Stimulated activated CD4-positive, alpha-beta T cell treated with anti-CD3 and anti-CD28 coated beads, Interleukin-4, amount 100 ng/mL, for 1 hour (primary cell): Measurements from ENCODE around the gene SLC23A2.
"Not testable (repeated sequence)": the region's sequence is repeated elsewhere in the genome, so short reads cannot be mapped to it uniquely, and the experiment has no call there.

ENCODE experiments used
- DNase-seq: peaks from one replicate; pipeline ENCODE4 v3.0.0-alpha.2; 2020

SLC23A2 gene

DNA sequence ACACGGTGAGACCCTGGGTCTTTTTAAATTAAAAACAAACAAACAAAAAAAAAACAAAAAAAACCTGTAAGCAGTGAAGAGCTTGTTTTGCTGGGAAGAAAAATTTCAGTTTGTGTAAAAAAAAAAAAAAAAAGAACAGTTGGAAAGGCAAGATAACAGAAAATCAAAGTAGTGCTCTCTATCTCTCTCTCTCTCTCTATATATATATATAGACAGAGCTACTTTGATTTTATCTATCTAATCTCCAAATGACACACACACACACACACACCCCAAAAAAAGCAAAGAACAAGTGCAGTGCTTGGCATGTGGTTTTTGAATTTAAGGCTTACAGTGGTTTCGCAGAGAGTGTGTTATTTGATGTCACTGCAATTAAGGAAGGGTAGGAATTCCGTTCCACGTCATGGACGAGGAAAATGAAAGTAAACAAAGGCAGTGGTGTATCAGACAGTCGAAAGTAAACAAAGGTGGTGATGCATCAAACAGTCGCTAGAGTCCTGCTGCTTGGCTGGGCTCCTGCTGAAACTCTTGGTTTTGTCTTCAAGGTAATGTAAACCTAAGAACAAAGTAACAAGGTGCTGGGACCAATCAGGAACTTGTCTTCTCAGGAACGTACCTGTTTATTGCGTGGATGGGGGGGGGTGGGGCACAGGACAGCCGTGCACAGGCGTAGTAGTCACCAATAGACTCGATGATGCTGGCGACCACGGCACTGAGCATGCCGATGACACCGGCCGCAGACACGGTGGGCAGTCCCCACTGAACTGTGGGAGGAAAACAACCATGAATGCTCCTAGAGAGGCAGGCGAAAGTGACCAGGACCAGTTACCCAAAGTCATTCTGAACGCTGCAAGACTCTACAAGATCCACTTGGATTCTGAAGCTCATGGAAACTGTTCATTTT, 131.8 kb downstream of the SLC23A2 start:
- no peak for DNase-seq

DNA sequence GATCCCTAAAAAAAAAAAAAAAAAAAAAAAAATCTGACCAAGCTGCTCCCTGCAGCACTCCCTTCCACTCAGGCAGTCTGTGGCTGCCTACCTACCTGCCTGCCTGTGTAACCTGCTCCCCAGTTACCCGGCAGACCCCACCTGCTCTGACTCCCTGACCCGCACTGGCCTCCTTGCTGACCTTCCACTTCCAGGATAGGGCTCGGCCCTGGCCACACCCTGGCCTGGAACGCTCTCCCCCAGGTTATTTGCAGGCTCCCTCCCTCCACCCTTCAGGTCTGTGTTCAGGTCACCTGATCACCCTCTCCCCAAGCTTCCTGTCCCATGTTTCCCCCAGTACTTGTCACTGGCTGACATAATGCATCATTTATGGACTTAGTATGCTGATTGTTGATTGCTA, 134.3 kb downstream of the SLC23A2 start:
- no peak for DNase-seq

DNA sequence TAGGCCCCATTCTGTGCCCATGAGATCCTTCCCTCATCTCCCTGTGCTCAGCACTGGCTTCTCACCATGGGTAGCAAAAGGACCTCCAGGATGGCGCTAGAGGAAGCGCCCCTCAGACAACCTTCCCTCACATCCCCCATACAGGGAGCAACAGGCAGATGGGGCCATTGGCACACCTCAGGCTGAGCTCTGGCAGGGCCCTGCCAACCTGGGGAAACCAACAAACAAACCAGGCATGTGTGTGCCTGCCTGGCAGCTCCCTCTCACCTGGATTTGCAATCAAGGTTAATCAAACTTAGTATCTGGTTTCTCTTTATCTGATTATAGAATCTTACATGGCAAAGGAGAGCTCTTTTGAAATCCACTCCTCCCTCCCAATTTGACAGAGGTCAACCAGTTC, 134.9 kb downstream of the SLC23A2 start:
- DNase-seq: no peak

DNA sequence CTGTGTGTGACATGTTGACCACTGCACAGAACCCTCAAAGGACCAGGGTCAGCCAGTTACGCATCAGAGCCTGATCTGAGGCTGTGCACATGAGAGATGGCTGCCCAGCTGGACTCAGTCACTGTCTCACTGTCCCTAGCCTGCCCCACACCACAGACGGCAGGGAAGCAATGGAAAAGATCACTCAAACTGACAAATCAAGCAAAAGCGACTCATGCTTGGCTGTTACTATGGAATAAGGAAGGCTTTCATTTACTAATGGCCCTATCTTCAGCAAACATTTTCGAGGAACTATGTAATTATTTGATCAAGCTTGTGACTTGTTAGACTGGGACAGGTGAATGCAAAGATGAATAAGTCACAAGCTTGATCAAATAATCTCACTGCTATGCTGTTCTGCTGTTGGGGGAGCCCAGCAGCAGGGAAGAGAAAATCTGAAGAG, 137.0 kb downstream of the SLC23A2 start:
- DNase-seq: no peak

DNA sequence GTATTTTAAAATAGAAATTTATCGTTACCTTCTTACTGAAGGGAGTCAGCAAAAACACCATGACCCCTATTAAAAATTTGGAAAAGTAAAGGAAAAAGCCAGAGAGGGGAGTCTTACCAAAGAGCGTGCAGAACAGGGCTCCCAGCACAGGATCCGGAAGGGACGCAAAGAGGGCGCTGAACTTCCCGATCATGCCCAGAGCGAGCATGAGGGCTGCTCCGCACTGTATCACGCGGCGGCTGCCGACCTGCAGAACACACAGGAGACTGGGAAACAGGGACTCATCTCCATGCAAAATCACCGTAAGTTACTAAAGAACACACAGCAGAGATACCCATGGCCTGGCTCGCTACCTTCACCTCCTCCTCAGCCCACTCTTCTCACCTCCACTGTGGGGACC, 138.6 kb downstream of the SLC23A2 start:
- DNase-seq: no peak

DNA sequence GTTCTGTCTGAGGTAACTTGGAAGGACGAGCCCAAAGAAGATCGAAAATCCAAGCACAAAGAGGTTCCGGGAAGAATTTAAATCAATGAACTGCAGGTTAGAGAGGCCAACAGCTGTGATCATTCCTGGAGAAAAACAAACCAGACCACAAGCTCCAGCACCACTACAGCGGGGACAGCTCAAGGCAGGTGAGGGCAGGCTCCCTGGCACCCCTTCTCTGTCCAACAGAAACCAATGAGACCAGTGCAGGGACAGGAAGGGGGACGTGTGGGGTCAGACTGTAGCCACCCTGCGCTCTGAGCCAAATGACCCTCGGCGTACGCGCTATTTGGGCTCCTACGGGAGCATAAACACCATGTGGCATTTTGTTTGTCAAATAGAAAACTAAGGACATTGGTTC, 139.3 kb downstream of the SLC23A2 start:
- DNase-seq: no peak

DNA sequence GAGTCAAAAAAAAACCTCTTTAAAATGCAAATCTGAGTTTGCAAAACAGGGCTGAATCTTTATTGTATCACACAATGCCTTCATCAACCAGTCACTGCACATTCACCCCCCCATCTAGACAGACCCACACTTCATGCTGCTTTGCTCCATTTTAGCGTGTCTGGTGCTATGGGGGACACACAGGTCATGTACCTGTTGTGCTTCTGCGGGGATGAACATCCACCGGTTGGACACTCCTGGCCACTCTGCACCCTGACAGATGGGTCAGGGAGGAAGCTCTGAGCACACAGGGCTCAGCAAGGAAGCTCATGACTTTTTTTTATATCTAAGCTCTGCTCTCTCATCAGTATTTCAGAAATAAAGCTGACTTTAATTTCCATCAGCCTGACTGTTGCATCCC, 143.3 kb downstream of the SLC23A2 start:
- no peak for DNase-seq

DNA sequence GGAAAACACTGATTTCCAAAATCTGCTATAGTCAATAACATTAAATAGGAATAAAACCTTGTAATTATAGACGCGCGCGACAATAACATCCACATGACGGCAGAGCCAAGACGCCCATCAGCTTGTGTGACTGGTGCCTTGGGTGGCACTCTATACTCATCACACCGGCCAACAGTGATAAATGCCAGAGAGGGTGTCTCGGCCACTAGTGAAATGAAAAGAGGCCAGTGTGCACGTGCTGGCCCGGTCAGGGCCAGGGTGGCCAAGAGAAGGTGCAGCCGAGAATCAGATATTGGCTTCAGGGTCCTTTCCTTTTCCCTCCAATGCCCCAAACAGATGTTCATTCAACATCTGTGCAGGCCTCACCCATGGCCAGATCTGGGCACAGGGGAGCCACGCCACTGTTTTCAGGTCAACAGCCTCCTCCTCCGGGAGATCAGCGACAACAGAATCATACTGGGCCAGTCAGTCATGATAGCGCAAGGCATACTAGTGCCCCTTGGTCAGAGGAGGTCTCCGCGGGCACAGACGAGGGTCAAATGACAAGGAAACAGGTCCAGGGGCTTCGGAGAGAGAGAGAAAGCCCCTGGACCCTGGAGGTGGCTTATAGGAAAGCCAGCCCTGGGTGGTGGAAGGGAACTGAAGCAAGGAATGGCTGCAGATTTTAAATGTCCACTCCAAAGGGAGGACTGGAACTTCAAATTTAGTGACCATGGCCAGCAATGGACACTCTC, 145.1 kb downstream of the SLC23A2 start:
- no peak for DNase-seq

DNA sequence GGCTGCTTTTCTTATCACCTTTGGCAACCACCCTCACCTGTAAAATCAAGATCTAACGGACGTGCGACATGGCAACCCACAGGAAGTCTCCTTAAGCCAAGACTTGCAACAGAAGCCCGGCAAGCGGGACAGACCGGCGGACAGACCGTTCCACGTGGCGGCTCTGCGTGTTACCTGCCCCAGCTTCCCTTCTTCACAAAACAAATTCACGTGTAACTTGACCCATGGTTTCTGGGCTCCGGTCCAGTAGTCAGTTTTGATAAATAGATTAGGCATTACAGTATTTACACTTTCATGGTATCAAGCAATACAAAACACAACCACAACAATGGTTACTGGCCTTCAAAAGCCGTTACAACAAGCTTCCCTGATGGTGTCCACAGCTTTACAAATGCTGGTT, 145.8 kb downstream of the SLC23A2 start:
- no peak for DNase-seq

DNA sequence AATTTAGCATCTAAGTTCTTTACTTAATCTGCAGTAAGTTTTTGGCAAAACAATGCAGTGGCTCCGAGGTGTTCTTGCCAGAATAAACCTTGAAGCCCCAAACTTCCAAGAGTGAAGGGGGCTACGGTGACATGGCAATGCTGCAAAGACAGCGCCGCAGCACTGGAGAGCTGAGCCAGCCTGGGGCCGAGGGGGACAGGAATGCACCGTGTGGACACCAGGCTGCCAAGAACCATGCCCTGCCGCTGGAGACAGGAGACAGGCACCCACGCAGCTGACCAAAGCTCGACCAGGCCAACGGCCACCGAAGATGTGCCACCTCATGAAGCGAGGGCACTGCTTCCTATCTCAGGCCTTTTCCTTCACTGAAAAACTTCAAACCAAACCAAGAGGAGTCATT, 146.2 kb downstream of the SLC23A2 start:
- no peak for DNase-seq

DNA sequence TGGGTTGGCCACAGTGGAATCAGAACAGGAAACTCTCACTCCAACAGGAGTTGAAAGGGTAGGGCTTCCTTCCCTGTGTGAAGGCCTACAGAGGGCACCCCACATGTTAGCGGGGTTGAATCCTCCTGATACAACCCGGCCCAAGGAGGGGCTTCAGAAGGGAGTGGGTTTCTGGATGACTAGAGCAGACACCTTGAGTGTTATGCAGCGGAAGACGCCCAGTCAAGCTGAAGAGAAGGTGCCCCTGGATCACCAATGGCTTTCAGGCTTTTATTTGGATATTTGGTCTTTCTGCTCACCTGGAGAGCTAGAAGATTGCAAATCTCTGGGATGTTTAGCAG, 146.8 kb downstream of the SLC23A2 start:
- no peak for DNase-seq

DNA sequence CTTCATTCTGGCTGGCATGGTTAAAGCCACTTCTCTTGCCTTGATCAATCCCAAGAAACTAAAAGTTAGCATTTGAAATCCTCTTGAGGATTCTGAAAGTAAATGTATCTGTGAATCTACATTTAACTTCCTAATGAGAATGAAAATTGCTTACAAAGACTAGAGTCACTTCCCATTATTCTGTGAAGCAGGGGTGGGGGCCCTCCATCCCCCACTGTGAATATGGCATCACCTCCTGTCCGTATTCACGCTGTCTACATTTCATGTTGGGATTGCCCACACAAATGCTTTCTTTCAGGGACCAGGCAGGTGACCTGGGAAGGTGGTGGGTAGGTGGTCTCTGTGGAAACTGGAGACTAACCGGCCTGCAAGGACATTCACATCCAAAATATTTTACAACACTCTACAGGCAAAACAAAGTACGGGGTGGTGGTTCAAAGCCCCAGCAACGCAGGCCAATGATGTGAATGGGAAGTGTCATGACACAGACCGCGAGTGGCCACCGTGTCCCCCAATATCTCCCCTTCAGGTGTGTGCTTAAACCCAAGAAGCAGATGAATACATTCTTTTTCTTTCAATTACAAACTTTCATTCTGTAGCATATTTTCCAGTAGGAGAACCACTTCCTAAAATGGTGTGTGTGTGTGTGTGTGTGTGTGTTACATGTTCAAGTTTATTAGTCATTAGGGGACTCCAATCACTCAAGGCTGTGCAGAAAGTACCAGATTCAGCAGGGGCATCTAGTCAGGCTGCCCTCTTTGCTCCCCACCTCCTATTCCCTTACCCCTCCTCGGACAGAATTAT, 147.4 kb downstream of the SLC23A2 start:
- DNase-seq: no peak

DNA sequence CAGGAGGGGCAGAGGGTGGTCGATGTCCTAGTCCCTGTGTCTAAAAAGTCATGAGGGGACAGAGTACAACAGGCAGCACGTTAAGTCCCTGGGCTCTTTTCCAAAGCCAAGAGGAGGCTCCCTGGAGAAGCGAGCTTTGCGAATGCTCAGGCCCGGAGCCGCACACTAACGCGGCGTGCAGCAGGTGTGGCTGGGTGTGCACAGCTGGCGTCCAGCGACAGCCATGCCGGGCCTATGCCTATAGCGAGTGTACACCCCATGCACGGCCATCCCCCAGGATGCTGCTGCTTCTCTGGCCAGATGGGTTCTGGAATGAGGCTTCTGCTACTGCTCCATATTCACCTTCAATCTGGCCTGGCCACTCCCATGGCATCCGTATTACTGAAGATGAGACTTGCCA, 148.3 kb downstream of the SLC23A2 start:
- DNase-seq: no peak

DNA sequence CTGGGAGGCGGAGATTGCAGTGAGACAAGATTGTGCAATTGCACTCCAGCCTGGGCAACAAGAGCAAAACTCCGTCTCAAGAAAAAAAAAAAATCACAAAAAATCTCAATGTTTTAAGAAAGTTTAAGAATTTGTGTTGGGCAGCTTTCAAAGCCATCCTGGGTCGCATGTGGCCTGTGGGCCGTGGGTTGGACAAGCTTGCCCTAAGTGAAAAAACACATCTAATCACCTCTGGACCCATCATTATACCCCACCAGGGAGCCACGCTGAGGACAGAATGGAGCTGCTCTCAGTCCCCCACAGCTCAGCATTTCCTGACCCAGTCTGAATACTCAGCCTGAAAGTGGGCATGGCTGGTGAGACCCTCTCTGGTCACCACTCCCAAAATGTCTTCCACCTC, 150.3 kb downstream of the SLC23A2 start:
- DNase-seq: no peak

DNA sequence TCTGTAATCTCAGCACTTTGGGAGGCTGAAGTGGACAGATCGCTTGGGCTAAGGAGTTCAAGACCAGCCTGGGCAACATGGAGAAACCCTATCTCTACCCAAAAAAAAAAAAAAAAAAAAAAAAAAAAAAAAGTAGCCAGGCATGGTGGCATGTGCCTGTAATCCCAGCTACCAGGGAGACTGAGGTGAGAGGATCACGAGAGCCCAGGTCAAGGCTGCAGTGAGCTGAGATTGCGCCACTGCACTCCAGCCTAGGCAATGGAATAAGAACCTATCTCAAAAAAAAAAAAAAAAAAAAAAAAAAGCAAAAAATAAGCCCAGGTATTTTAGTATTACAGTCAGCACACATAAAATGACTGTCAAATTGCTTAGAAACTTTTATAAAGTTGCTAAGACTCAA, 152.5 kb downstream of the SLC23A2 start:
- not testable (repeated sequence) for DNase-seq

DNA sequence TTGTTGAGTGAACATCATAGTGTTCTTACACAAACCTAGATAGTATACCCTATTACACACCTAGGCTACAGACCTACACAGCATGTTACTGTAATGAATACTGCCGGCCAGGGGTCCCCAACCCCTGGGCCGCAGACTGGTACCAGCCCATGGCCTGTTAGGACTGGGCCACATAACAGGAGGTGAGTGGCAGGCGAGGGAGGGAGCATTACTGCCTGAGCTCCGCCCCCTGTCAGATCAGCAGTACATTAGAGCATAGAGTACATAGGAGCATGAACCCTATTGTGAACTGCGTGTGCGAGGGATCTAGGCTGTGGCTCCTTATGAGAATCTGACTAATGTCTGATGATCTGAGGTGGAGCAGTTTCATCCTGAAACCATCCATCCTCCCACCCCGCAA, 153.3 kb downstream of the SLC23A2 start:
- no peak for DNase-seq

DNA sequence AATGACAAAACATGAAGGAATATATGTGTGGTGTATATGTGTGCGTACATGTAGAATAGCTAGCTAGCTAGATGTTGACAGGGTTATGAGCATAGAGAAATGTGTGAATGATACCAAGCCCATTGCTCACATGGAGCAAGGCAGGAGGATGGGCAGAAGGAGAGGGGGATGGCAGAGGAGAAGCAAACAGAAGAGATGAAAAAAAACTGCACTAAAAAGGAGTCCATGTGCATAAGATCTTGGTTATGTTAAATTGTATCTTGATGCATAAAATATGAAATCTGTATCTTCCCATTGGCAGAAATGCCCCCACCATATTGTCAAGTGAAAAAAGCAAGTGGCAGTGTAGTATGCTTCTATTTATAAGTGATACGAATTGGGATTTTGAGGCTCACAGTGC, 154.5 kb downstream of the SLC23A2 start:
- DNase-seq: no peak

DNA sequence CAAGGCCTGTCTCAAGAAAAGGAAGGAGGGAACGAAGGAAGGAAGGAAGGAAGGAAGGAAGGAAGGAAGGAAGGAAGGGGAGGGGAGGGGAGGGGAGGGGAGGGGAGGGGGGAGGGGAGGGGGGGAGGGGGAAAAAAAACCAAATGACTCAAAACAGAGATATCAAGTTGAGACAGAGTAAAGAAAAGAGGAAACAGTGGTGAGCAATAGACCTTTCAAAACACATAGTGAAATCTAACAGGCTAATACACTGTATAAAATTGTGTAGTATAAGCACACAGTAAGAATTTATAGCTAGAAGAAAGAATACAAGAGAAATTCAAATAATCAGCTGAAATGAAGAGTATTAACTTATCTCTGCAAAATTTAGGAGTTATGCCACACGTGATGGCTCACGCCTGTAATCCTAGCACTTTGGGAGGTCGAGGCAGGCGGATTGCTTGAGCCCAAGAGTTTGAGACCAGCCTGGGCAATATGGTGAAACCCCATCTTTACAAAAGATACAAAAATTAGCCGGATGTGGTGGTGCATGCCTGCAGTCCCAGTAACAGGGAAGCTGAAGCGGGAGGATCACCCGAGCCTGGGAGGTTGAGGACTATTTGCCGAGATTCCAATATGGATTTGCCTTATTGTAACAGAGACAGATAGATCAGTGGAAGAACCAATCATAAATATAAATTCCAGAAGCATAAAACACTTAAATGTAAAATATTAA, 156.4 kb downstream of the SLC23A2 start:
- no peak for DNase-seq

DNA sequence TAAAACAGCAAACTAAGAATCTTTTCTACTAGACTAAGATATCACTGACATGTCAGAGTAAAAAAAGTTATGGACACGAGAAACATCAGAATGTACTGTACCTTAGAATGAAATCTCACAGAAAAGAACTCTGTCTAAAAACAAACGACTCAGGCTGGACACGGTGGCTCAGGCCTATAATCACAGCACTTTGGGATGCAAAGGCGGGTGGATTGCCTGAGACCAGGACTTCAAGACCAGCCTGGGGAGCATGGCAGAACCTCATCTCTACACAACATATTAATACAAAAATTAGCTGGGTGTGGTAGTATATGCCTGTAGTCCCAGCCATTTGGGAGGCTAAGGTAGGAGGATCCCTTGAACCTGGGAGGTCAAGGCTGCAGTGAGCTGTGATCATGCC, 157.0 kb downstream of the SLC23A2 start:
- no peak for DNase-seq

DNA sequence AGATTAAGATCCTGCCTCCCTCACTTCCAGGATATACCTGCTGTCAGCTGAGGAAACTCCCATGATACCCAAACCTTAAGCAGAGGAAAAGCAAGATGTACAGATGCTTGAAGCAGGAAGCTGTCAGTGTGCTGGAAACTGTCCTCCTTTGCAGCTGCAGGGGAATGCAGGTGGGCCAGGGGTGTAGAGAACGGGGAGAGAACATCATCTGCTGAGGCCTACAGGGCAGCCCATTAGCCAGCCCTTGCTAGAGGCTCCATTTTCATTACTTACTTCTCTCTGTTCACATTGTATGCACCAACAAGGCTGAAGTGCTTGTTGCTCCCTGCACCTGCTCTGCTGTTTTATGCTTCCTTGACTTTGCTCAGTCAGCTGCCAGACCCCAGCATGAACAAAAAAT, 160.5 kb downstream of the SLC23A2 start:
- DNase-seq: no peak

DNA sequence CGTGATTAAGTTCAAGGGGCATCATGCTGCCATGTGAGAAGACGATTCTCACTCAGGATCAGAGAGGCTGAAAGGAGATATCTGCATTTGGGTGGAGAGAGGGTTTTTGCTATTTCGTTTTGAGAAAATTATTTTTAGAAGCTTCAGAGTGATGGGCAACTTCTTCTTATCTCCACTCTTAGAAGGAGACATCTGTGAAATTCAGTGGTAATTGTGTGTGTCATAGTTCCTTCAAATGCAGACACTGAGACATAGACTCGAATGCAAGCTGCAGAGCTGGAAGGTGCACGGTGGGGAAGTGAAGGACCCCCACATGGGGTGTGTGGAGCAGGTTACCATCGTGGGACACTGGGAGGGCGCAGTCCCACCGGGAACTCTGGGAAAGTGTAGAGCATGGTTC, 162.8 kb downstream of the SLC23A2 start:
- no peak for DNase-seq

DNA sequence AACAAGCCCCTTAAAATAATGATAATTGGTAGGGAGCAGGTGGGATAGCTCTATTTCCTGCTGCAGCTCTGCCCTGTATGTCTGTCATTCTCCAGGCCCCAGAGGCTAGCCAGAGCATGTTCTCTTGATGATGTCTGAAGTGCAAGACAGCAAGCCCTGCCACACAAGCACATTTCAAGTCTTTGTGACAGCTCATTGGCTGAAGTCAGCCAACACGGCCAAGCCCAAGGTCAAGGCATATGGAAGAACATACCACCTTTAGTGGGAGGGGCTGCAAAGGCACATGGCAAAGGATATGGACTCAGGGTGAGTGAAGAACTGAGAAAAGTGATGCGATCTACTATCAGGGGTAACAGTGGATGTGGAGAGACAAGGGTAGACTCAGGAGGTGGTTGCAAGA, 163.6 kb downstream of the SLC23A2 start:
- no peak for DNase-seq

DNA sequence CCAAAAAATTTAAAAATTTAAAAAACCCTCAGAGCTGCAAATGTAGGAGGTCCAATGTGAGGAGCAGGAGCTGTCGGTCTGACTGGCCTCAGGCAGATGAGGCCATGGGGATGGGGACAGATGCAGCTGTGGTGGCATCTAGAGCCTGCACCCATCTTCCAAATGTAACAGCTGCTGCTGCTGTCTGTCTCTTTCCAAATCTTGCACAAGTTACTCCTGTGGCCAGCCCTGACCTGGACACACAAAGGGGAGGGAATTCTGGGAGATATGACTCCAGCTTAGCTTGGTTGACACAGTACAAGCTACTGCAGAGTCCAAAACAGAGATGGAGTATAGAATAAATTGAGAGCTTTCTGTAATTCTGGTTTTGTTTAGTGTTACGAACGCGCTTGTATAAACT, 164.4 kb downstream of the SLC23A2 start:
- DNase-seq: no peak
